Endothelial cell of umbilical vein (primary cell): ENCODE measurements around the gene RALGPS2. TPM values are rescaled to one million over a fixed set of nuclear protein-coding genes. Genes with fewer than 3 reads are reported as not detected.

ENCODE experiments used
- BruUV-seq: library from RNA; stranded (reverse); fragments of 400-500 nt; replicated peaks from 2 replicates; lab custom pipeline; 2021; lab: Mats Ljungman, UMichigan
- CTCF ChIA-PET: fragments of 300-600, 350-600 bp; sonication (Branson Sonifier 250); formaldehyde crosslinking; loops from one replicate; lab custom pipeline; 2021; ENCODE audit warnings: antibody characterized with exemption, inconsistent platforms; lab: Charles Lee
- POLR2A ChIA-PET: fragments of 300-600, 350-600 bp; sonication (Branson Sonifier 250); formaldehyde crosslinking; loops from one replicate; lab custom pipeline; 2021; ENCODE audit warnings: antibody characterized with exemption, inconsistent platforms; lab: Charles Lee
- DNase-seq: peaks from one replicate; pipeline ENCODE4 v3.0.0-alpha.2; 2011; ENCODE audit warnings: low read depth, low spot score
- FAIRE-seq: peaks from 2 replicates; lab custom pipeline; 2011; peaks lifted over from hg19 to GRCh38; lab: Jason Lieb, UNC
- H2AFZ ChIP-seq: 2 replicates; pipeline ENCODE4 v1.6.0; 2012; ENCODE audit warnings: low read depth, low read length, control low read depth, inconsistent platforms
- H3K27ac ChIP-seq: 2 replicates; pipeline ENCODE4 v1.5.1; 2011; ENCODE audit warnings: low read depth, mild to moderate bottlenecking, control low read depth, low read length, moderate library complexity; ENCODE audit not compliant: insufficient read depth
- H3K27me3 ChIP-seq, 2 experiments: 2 replicates each; pipeline versions ENCODE4 v1.6.0 to v1.6.1; 2011; ENCODE audit warnings: low read length in 2 of 2, mixed read lengths in 1 of 2; ENCODE audit not compliant: control insufficient read depth in 2 of 2, insufficient read depth in 2 of 2
- H3K36me3 ChIP-seq, 2 experiments: 2 replicates in 1 of 2; 3 replicates in 1 of 2; pipeline ENCODE4 v1.5.1; 2011; ENCODE audit warnings: low read length in 2 of 2, mild to moderate bottlenecking in 1 of 2, moderate library complexity in 1 of 2; ENCODE audit not compliant: control insufficient read depth in 2 of 2, insufficient read depth in 2 of 2; ENCODE audit errors: extremely low read depth in 1 of 2
- H3K4me1 ChIP-seq: 3 replicates; pipeline ENCODE4 v1.5.1; 2011; ENCODE audit warnings: mild to moderate bottlenecking, low read length; ENCODE audit not compliant: control insufficient read depth, insufficient read depth; ENCODE audit errors: extremely low read depth
- H3K4me2 ChIP-seq: 2 replicates; pipeline ENCODE4 v1.6.1; 2011; ENCODE audit warnings: low read length, control low read depth, mixed read lengths; ENCODE audit not compliant: insufficient read depth
- H3K4me3 ChIP-seq, 3 experiments: fragments of 200-600 bp in 1 of 3; sonication (generic), shearing (Covaris generic) in 1 of 3; replicated peaks in 1 of 3; 2 replicates each; pipeline ENCODE4 v1.5.1; 2011 to 2016; ENCODE audit warnings: control low read depth in 3 of 3, low read length in 3 of 3, mild to moderate bottlenecking in 2 of 3, inconsistent platforms in 1 of 3, low read depth in 1 of 3, moderate library complexity in 1 of 3; ENCODE audit not compliant: insufficient read depth in 1 of 3
- H3K79me2 ChIP-seq: 2 replicates; pipeline ENCODE4 v1.6.0; 2012; ENCODE audit warnings: low read length, inconsistent platforms; ENCODE audit not compliant: control insufficient read depth, insufficient read depth
- H3K9ac ChIP-seq: replicated peaks from 2 replicates; pipeline ENCODE3; 2011; ENCODE audit warnings: low read length, control low read depth; ENCODE audit not compliant: insufficient read depth; ENCODE audit errors: extremely low read depth
- H3K9me1 ChIP-seq: replicated peaks from 3 replicates; pipeline ENCODE4 v1.6.0; 2011; ENCODE audit warnings: mild to moderate bottlenecking, low read length; ENCODE audit not compliant: control insufficient read depth, insufficient read depth; ENCODE audit errors: extremely low read depth
- H3K9me3 ChIP-seq: replicated peaks from 2 replicates; pipeline ENCODE4 v1.5.1; 2012; ENCODE audit warnings: low read length, inconsistent platforms; ENCODE audit not compliant: control insufficient read depth, insufficient read depth
- H4K20me1 ChIP-seq: replicated peaks from 2 replicates; pipeline ENCODE3; 2011; ENCODE audit warnings: mild to moderate bottlenecking, low read length; ENCODE audit not compliant: control insufficient read depth, insufficient read depth; ENCODE audit errors: extremely low read depth
- EZH2 ChIP-seq: IDR thresholded peaks from 2 replicates; pipeline ENCODE4 v1.6.1; 2012; ENCODE audit warnings: borderline replicate concordance, low read depth, mild to moderate bottlenecking, moderate library complexity, low read length, inconsistent platforms; ENCODE audit not compliant: severe bottlenecking
- FOS ChIP-seq: IDR thresholded peaks from 2 replicates; pipeline ENCODE4 v1.6.1; 2011; ENCODE audit warnings: mild to moderate bottlenecking, low read length, moderate library complexity, borderline replicate concordance; ENCODE audit not compliant: insufficient read depth
- GATA2 ChIP-seq: IDR thresholded peaks from 2 replicates; pipeline ENCODE4 v1.7.0; 2011; ENCODE audit warnings: low read depth, mild to moderate bottlenecking, moderate library complexity, mixed read lengths, low read length; ENCODE audit not compliant: insufficient read length, insufficient read depth
- JUN ChIP-seq: IDR thresholded peaks from 2 replicates; pipeline ENCODE4 v1.6.1; 2011; ENCODE audit warnings: borderline replicate concordance, low read depth; ENCODE audit not compliant: insufficient read length, insufficient read depth
- MYC ChIP-seq: IDR thresholded peaks from one replicate; pipeline ENCODE4 v1.6.1; 2011; ENCODE audit warnings: mild to moderate bottlenecking, low read depth, low read length
- POLR2A ChIP-seq: IDR thresholded peaks from 2 replicates; pipeline ENCODE4 v1.6.1; 2012; ENCODE audit warnings: low read depth, mild to moderate bottlenecking, control low read depth, low read length
- POLR2AphosphoS5 ChIP-seq: IDR thresholded peaks from 2 replicates; pipeline ENCODE4 v1.6.1; 2012; ENCODE audit warnings: low read depth, mild to moderate bottlenecking, control low read depth, low read length, moderate library complexity; ENCODE audit not compliant: insufficient read depth
- dilution Hi-C: fragments of 300-500 bp; cut with MboI; formaldehyde crosslinking; loops from one replicate; pipeline ENCODE4 v1.15.0; 2019; ENCODE audit warnings: low sequenced_read_pairs; ENCODE audit not compliant: extremely low pct_ligation_motif_present
- intact Hi-C: fragments of 100-400 bp; cut with micrococcal nuclease; formaldehyde crosslinking; loops from one replicate; pipeline ENCODE4 v1.10.0; 2022
- polyA plus RNA-seq, 4 experiments: library from polyadenylated mRNA; depleted of rRNA in 3 of 4; stranded (reverse) in 3 of 4; unstranded in 1 of 4; fragments of >200 nt; gene quantifications; 2 replicates each; pipeline versions ENCODE4 v1.2.1 to v1.2.3, GENCODE V29; 2011 to 2012; ENCODE audit warnings: missing spikeins in 1 of 4
- total RNA-seq: library from RNA; stranded (reverse); gene quantifications from 2 replicates; pipeline ENCODE4 v1.2.3, GENCODE V29; 2021
- TF ChIP-seq, protein P1 (sequence below), 2 donors: IDR thresholded peaks; 1 replicate in 1 of 2; 2 replicates in 1 of 2; pipeline ENCODE4 v1.5.1; 2011; ENCODE audit warnings: low read length in 2 of 2, mild to moderate bottlenecking in 2 of 2, moderate library complexity in 2 of 2, control low read depth in 1 of 2, inconsistent platforms in 1 of 2, low read depth in 1 of 2; ENCODE audit not compliant: insufficient read depth in 1 of 2; ENCODE audit errors: extremely low read depth in 1 of 2
- TF ChIP-seq, protein P2 (sequence below): IDR thresholded peaks from 2 replicates; pipeline ENCODE4 v1.6.1; 2011; ENCODE audit not compliant: insufficient read depth, insufficient read length

The RALGPS2 gene
- total and polyA plus RNA-seq, 2 donors (not counting 3 experiments of a cell fraction or from before 2014, with no cell fraction given) = 4.6 to 27.7 TPM

DNA sequence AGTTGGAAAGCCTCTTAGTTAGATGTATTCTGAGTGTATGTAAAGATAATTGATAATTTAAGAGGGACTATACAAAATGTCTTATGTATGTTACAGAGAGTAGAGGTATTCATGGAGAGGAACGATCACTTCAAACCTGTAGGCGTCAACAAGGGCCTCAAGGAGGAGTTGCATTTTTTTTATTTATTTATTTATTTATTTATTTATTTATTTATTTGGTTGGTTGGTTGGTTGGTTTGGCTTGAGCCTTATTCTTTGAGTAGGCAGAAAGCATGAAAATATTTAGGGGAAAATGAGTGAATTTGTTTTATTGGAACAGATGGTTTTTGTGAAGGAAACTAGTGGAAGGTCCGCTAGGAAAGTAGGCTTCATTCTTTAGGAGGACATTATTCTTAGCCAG, 137.4 kb downstream of the RALGPS2 start:
- no TSS peak for BruUV-seq
- H3K36me3 ChIP-seq = no peaks in the 10 kb centered on the region

More for the DNA sequence above, 137.4 kb downstream of the RALGPS2 start:
- TF ChIP-seq POLR2AphosphoS5 (no peak), JUN (no peak), EZH2 (no peak), GATA2 (no peak), FOS (no peak), MYC (no peak), POLR2A (no peak)
- TF ChIP-seq, protein P1, sequence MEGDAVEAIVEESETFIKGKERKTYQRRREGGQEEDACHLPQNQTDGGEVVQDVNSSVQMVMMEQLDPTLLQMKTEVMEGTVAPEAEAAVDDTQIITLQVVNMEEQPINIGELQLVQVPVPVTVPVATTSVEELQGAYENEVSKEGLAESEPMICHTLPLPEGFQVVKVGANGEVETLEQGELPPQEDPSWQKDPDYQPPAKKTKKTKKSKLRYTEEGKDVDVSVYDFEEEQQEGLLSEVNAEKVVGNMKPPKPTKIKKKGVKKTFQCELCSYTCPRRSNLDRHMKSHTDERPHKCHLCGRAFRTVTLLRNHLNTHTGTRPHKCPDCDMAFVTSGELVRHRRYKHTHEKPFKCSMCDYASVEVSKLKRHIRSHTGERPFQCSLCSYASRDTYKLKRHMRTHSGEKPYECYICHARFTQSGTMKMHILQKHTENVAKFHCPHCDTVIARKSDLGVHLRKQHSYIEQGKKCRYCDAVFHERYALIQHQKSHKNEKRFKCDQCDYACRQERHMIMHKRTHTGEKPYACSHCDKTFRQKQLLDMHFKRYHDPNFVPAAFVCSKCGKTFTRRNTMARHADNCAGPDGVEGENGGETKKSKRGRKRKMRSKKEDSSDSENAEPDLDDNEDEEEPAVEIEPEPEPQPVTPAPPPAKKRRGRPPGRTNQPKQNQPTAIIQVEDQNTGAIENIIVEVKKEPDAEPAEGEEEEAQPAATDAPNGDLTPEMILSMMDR (IDR thresholded peaks at IDR 0.05; ENCODE audit: extremely low read depth in 1 of 2, insufficient read depth in 1 of 2, low read depth in 1 of 2, low read length in 2 of 2) = no peak
- TF ChIP-seq, protein P2, sequence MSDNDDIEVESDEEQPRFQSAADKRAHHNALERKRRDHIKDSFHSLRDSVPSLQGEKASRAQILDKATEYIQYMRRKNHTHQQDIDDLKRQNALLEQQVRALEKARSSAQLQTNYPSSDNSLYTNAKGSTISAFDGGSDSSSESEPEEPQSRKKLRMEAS = no peak
- CTCF ChIA-PET = interaction anchor here (0.9 to 1.3 kb wide), 5 partner anchors 9 to 319 kb away, joined by 3 to 4 read pairs (median 3); no protein-coding TSS in a partner anchor
- POLR2A ChIA-PET = no interaction called here
- Histone ChIP-seq H3K4me2 (no peak overlapping the region), H3K4me1 (peaks cover 5% of the 10 kb centered on the region), H2AFZ (no peak overlapping the region), H3K9ac (no peak overlapping the region), H3K27me3 (no peaks in the 10 kb centered on the region), H3K9me3 (no peaks in the 10 kb centered on the region), H3K9me1 (no peaks in the 10 kb centered on the region), H3K4me3 (no peak overlapping the region), H3K27ac (no peak overlapping the region), H3K79me2 (no peaks in the 10 kb centered on the region), H4K20me1 (no peaks in the 10 kb centered on the region)
- no peak for DNase-seq
- dilution Hi-C loops (no loop called here), intact Hi-C loops (no loop called here)
- FAIRE-seq = no peak
